COLO829 (cell line): ENCODE data around the gene VN1R5.
"Not testable (repeated sequence)": the region's sequence is repeated elsewhere in the genome, so short reads cannot be mapped to it uniquely, and the experiment has no call there.

Experiments used
- DNase-seq: peaks from one replicate; pipeline ENCODE4 v3.0.0; 2012; ENCODE audit warnings: low spot score

Gene VN1R5

DNA sequence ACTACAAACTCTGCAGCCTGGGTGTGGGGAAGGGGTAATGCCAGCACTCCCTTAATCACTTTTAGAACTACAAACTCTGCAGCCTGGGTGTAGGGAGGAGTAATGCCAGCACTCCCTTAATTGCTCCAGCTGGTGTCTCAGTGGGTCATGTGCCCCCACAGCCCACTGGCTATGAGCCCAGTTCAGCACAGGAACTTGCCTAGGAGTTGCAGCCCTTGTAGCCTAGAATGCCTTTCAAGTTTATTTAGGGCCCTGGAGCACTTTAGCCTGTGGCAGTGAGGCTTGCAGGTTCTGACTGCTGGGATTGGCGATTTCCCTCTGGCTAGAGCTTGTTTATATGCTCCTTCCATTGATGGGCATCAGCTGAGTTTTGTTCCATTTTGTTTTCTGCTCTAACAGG is 17.1 kb downstream of the VN1R5 start:
- no peak for DNase-seq

- no peak for DNase-seq
Measured at GRCh38 chr1:247274605-247275256, 18.9 kb downstream of the VN1R5 start.

GRCh38 chr1:247277191-247277590 is 21.3 kb downstream of the VN1R5 start:
- no peak for DNase-seq

GRCh38 chr1:247281001-247281574 is 25.2 kb downstream of the VN1R5 start:
- no peak for DNase-seq

- no peak for DNase-seq
Measured at GRCh38 chr1:247286134-247286670, 30.3 kb downstream of the VN1R5 start.

DNA sequence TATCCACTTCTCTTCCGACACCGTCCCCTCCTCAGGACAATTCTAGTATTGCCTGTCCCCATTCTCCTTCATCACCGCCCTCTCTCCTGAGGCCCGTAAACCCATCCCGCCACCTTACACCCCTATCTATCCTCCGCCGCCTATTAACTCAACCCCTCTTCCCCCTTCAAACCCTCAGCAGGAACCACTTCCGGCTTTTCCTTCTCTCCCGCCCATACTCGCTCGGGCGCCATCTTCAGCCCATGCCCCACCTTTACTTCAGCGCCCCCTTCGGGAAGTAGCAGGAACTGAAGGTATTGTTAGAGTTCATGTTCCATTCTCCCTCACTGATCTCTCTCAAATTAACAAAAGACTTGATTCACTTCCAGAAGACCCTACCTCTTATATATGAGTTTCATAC is 31.6 kb downstream of the VN1R5 start:
- no peak for DNase-seq

GRCh38 chr1:247288341-247288740 is 32.5 kb downstream of the VN1R5 start:
- no peak for DNase-seq

GRCh38 chr1:247289274-247289892 is 33.5 kb downstream of the VN1R5 start:
- DNase-seq: not testable (repeated sequence)

- DNase-seq: no peak
Measured at GRCh38 chr1:247290576-247290975, 34.7 kb downstream of the VN1R5 start.

- no peak for DNase-seq
Measured at GRCh38 chr1:247291161-247291560, 35.3 kb downstream of the VN1R5 start.

DNA sequence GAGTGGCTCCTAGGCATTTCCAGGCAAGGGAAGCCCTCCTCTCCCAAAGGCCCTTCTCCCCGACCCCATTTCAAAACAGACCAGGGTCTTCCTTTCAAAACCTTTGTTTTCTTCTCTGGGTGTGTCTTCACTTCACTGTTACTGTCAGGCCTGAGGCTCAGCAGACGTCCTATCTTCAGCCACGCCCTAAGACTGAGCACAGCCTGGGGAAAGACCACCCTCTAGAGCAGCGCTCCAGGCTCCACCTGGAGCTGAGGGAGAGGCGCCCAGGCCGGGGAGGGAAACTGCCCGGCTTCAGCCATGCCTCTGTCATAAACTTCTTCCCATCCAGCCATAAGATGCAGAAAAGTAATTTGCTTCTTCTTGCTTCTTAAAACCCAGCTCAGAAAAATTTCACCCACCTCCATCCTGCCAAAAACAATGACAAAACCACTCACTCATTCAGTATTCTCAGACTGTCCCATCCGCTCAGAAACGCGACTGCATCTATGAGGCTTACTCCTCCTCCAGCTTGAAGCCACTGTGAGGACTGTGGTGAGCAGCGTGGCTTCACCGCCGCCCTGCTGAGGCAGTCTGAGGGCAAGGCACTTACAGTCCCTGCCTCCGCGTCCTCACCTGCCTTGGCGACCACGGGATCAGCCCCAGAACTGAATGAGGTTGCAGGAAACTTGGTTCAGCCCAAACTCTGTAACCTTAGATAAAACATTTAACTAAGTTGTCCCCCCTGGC is 36.1 kb downstream of the VN1R5 start:
- DNase-seq: no peak

DNA sequence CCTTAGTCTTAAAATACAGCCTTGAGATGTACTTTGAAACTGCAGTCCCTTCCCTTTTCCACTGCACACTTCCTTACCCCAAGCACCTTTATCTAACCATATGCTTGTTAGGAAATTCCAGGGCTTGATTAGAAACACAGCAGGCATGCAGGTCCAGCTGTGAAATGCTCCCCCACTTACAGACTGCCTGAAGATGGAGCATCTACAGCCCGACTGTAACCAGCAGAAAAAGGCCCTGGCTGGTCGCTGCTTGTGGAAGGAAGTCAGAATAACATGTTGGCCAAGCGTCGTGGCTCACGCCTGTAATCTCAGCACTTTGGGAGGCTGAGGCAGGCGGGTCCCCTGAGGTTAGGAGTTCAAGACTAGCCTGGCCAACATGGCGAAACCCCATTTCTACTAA is 37.2 kb downstream of the VN1R5 start:
- DNase-seq: no peak

DNA sequence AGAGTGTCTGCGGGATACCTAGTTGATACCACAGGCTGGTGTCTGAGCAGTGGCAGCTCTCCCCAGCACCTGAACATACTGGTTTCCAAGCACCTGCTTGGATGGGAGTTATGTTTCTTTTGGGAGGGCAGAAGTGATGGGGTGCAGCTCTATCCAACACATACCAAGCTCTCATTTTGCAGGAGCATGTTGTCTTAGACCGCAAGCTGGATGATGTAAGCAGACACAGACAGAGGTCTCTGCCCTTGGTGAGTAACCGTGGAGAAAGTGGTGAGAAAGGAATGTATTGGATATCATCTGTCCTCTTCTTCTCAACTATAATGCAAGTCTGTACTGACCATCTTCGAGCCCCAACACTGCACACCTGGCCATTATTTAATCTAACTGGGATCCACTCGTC is 38.4 kb downstream of the VN1R5 start:
- no peak for DNase-seq

GRCh38 chr1:247295274-247295684 is 39.4 kb downstream of the VN1R5 start:
- DNase-seq: no peak

DNA sequence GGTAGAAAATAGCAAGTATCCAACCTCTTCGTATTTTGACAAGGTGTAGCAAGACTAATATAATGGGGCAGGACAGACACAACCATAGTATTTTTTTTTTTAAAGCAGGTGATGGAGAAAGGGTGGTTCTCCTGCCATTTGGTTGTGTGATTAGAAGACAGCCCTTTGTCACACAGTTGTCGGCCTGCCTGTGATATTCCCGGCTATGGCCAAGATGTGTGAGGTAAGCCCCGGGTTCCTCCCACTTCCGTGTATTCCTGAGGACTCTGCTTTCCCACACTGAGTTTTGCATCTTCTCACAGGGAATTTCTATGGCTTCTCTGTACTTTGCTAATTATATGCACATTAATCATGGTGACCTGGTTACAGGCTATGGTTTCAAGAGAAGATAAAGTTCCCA is 39.9 kb downstream of the VN1R5 start:
- DNase-seq: no peak

GRCh38 chr1:247296599-247297180 is 40.8 kb downstream of the VN1R5 start:
- no peak for DNase-seq

GRCh38 chr1:247297263-247298123 is 41.6 kb downstream of the VN1R5 start:
- DNase-seq: no peak

GRCh38 chr1:247298124-247298481 is 42.2 kb downstream of the VN1R5 start:
- no peak for DNase-seq

- DNase-seq: no peak
Measured at GRCh38 chr1:247298701-247299100, 42.8 kb downstream of the VN1R5 start.

DNA sequence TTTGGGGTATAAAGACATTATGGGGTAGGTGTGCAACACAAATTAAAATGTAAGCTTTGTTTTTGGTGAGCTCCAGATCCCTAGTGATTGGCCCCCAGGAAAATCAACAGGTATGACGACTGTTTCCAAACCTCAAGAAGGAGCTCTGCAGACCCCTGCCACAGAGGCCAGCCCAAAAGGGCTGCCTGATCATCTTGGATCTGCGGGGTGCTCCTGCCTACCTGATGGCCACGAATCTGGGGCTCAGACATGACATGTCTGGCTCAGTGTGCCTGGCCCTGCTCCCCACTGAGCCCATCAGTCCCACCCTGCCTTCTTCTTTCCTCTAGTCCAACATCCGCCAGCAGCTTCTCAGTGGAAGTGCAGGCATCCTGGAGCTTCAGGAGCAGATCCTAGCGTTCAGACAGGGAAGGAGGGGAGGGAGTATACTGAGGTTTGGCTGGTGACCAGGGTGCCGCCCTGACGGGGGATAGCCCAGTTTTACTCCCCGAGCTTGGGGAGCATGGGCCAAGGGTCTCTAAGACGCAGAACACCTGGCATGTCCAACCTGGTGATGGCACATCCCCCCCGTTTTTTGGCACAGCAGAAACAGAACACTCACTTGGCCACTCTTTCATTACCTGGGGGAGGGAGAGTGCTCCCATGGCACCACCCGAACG is 44.0 kb downstream of the VN1R5 start:
- no peak for DNase-seq
